ENCODE measurements around the gene CARD11. TPM values are rescaled to one million over a fixed set of nuclear protein-coding genes. Genes with fewer than 3 reads are reported as not detected.

The CARD11 gene
- total RNA-seq, 1 experiment from 2014 or later, result 0.82 TPM

DNA sequence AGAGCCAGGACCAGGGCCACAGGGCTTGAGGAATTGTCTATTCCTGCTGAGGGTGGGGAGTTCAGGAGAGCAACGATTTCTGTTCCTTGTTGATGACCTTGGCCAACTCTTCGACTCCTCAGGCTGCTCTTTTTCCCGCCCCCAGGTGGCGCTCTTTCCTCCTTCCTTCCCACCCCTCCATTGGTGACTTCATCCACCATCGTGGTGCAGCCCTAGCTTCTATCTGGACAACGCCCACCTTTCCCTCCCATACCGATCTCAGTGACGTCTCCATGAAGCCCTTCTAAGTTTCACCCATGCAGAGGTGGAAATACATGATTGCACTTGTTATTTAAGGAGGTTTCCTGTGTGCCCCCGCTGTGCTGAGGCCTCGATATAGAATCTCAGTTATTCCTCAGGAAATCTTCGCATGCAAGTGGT, 22.1 kb upstream of the CARD11 start:
- H3K4me3 ChIP-seq (ENCODE audit: low read depth in 2 of 2, low read length in 2 of 2), result no peak overlapping the region
- no peaks in the 10 kb centered on the region for H3K4me1 ChIP-seq (ENCODE audit: control insufficient read depth, insufficient read depth, low read length)
- TF ChIP-seq, protein P1, sequence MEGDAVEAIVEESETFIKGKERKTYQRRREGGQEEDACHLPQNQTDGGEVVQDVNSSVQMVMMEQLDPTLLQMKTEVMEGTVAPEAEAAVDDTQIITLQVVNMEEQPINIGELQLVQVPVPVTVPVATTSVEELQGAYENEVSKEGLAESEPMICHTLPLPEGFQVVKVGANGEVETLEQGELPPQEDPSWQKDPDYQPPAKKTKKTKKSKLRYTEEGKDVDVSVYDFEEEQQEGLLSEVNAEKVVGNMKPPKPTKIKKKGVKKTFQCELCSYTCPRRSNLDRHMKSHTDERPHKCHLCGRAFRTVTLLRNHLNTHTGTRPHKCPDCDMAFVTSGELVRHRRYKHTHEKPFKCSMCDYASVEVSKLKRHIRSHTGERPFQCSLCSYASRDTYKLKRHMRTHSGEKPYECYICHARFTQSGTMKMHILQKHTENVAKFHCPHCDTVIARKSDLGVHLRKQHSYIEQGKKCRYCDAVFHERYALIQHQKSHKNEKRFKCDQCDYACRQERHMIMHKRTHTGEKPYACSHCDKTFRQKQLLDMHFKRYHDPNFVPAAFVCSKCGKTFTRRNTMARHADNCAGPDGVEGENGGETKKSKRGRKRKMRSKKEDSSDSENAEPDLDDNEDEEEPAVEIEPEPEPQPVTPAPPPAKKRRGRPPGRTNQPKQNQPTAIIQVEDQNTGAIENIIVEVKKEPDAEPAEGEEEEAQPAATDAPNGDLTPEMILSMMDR (IDR thresholded peaks at IDR 0.05), result peak; percentile 87
- TF ChIP-seq POLR2AphosphoS5 (IDR thresholded peaks at IDR 0.05; ENCODE audit: low read depth, low read length), result no peak
- ChIA-PET POLR2A (no interaction called here), CTCF (interaction anchor here (0.6 to 0.9 kb wide), 3 partner anchors 27 to 188 kb away, joined by 3 to 5 read pairs (median 5); no protein-coding TSS in a partner anchor)
- peak; percentile 77 for ATAC-seq
- H3K9me3 ChIP-seq (ENCODE audit: control insufficient read depth, insufficient read depth, low read depth, low read length), result no peaks in the 10 kb centered on the region
- DNase-seq (ENCODE audit: low read depth, low spot score), result peak; percentile 15
- peaks cover 3% of the 10 kb centered on the region; the same call in 1 of the 2 replicates for H3K27me3 ChIP-seq (ENCODE audit: control insufficient read depth, insufficient read depth, low read length)
- BruUV-seq (replicated peaks), result no TSS peak
- in situ Hi-C loops (cut with HindIII; ENCODE audit: low pct_unique_long_range_greater_than_20kb, low sequenced_read_pairs) (no loop called here), intact Hi-C loops (cut with micrococcal nuclease; ENCODE audit: unreplicated experiment) (loop anchor here (5.0 kb wide), 1 partner anchor 207 kb away; no protein-coding TSS in a partner anchor)
- H3K36me3 ChIP-seq (ENCODE audit: control insufficient read depth, insufficient read depth, low read length), result no peaks in the 10 kb centered on the region
- no peak overlapping the region for H3K27ac ChIP-seq (ENCODE audit: low read length)

DNA sequence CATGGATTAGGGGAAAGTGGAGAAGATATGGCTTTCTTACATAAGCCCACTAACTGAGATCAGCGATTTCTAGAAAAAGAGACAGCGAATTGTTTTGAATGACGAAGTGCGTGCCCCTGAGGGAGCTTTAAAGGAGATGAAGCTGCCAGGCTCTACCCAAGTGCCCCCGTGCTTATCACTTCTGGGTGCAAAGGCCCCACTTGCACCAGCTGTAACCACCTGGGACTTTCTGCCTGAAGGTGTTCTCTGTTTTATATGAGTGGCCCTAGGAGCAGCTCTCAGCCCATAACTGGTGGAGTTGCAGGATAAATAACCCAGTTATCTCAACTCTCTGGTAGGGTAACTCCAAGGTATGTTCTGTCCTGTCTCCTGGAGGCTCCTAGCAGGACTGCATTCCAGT, 20.4 kb upstream of the CARD11 start:
- Histone ChIP-seq H3K4me3 (ENCODE audit: low read depth in 2 of 2, low read length in 2 of 2) (no peak overlapping the region), H3K27ac (ENCODE audit: low read length) (no peak overlapping the region), H3K36me3 (ENCODE audit: control insufficient read depth, insufficient read depth, low read length) (no peaks in the 10 kb centered on the region), H3K4me1 (ENCODE audit: control insufficient read depth, insufficient read depth, low read length) (no peaks in the 10 kb centered on the region), H3K27me3 (ENCODE audit: control insufficient read depth, insufficient read depth, low read length) (peaks cover 3% of the 10 kb centered on the region; the same call in 1 of the 2 replicates), H3K9me3 (ENCODE audit: control insufficient read depth, insufficient read depth, low read depth, low read length) (no peaks in the 10 kb centered on the region)
- ChIA-PET POLR2A (no interaction called here), CTCF (interaction anchor here (0.9 kb wide), 1 partner anchor 653 kb away, joined by 4 read pairs; no protein-coding TSS in a partner anchor)
- DNase-seq (ENCODE audit: low read depth, low spot score) (no peak), ATAC-seq (no peak)
- intact Hi-C loops (cut with micrococcal nuclease; ENCODE audit: unreplicated experiment) (no loop called here), in situ Hi-C loops (cut with HindIII; ENCODE audit: low pct_unique_long_range_greater_than_20kb, low sequenced_read_pairs) (no loop called here)
- BruUV-seq (replicated peaks), result no TSS peak
- TF ChIP-seq, protein P2, sequence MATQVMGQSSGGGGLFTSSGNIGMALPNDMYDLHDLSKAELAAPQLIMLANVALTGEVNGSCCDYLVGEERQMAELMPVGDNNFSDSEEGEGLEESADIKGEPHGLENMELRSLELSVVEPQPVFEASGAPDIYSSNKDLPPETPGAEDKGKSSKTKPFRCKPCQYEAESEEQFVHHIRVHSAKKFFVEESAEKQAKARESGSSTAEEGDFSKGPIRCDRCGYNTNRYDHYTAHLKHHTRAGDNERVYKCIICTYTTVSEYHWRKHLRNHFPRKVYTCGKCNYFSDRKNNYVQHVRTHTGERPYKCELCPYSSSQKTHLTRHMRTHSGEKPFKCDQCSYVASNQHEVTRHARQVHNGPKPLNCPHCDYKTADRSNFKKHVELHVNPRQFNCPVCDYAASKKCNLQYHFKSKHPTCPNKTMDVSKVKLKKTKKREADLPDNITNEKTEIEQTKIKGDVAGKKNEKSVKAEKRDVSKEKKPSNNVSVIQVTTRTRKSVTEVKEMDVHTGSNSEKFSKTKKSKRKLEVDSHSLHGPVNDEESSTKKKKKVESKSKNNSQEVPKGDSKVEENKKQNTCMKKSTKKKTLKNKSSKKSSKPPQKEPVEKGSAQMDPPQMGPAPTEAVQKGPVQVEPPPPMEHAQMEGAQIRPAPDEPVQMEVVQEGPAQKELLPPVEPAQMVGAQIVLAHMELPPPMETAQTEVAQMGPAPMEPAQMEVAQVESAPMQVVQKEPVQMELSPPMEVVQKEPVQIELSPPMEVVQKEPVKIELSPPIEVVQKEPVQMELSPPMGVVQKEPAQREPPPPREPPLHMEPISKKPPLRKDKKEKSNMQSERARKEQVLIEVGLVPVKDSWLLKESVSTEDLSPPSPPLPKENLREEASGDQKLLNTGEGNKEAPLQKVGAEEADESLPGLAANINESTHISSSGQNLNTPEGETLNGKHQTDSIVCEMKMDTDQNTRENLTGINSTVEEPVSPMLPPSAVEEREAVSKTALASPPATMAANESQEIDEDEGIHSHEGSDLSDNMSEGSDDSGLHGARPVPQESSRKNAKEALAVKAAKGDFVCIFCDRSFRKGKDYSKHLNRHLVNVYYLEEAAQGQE (IDR thresholded peaks at IDR 0.05; ENCODE audit: insufficient read depth in 1 of 2, low read depth in 2 of 2, low read length in 1 of 2), result no peak
- no peak for TF ChIP-seq TCF7L2 (IDR thresholded peaks at IDR 0.05; ENCODE audit: low read depth, low read length)
- no peak for TF ChIP-seq SIN3A (IDR thresholded peaks at IDR 0.05; ENCODE audit: borderline replicate concordance, insufficient read depth, low read depth, low read length)
- TF ChIP-seq, protein P1 (IDR thresholded peaks at IDR 0.05), result no peak
- no peak for TF ChIP-seq POLR2AphosphoS5 (IDR thresholded peaks at IDR 0.05; ENCODE audit: low read depth, low read length)
